Sigmoid colon (tissue), 4 donors: ENCODE measurements around the gene PRPF18.

Source experiments
- EP300 ChIP-seq, 4 donors: sonication (generic); formaldehyde crosslinking; IDR thresholded peaks; one replicate each; pipeline ENCODE4 v1.6.1; 2017; ENCODE audit warnings: antibody characterized with exemption in 4 of 4
- POLR2A ChIP-seq, 2 donors: fragments of 450-650 bp; IDR thresholded peaks; one replicate each; pipeline ENCODE4 v1.6.1; 2016; ENCODE audit warnings: antibody characterized with exemption in 2 of 2, mild to moderate bottlenecking in 2 of 2, moderate library complexity in 2 of 2
- POLR2AphosphoS5 ChIP-seq, 4 donors: sonication (generic); formaldehyde crosslinking; IDR thresholded peaks; one replicate each; pipeline ENCODE4 v1.6.1; 2017; ENCODE audit warnings: antibody characterized with exemption in 4 of 4
- TF ChIP-seq, protein P1 (sequence below), 4 experiments: fragments of 450-650 bp in 3 of 4; fragments of 200-600 bp in 1 of 4; IDR thresholded peaks; one replicate each; pipeline ENCODE4 v1.5.1; 2016 to 2019; ENCODE audit warnings: antibody characterized with exemption in 4 of 4, mild to moderate bottlenecking in 3 of 4, moderate library complexity in 2 of 4

DNA sequence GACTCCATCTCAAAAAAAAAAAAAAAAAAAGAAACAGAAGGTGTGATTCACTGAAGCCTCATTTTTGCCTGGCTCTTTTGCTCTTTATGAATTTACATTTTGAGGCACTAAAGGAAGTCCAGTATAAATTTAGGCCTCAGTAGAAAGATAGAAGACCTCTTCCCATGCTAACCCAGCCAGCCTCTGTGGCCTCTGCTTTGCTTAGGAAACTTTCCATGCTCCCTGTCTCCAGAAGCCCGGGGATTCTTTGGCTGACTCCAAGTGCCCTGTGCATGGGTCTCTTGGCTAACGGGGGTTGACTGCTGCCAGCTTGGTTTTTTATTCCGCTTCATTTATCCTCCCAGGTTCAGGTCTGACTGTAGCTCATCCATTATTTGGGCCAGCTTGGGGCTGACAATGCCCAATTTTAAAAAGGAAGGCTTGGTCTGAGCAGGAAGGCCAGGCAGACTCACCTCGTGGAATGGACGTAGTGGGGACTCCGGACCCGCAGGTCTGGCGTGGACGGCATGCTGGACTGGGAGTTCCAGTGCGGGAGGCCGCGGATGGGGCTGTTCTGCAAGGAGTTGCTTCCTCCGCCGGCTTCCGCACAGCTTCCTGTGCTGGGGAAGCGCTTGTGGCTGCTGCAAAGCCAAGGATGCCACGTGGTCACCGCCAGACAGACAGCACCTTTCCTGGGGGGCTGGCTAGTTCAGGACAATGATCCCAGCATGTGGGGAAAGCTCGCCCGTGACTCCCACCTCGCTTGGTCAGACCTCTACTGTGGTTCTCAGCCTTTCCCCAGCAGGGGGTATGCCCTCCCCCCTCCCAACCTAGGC is 72.3 kb downstream of the PRPF18 start:
- TF ChIP-seq, protein P1, sequence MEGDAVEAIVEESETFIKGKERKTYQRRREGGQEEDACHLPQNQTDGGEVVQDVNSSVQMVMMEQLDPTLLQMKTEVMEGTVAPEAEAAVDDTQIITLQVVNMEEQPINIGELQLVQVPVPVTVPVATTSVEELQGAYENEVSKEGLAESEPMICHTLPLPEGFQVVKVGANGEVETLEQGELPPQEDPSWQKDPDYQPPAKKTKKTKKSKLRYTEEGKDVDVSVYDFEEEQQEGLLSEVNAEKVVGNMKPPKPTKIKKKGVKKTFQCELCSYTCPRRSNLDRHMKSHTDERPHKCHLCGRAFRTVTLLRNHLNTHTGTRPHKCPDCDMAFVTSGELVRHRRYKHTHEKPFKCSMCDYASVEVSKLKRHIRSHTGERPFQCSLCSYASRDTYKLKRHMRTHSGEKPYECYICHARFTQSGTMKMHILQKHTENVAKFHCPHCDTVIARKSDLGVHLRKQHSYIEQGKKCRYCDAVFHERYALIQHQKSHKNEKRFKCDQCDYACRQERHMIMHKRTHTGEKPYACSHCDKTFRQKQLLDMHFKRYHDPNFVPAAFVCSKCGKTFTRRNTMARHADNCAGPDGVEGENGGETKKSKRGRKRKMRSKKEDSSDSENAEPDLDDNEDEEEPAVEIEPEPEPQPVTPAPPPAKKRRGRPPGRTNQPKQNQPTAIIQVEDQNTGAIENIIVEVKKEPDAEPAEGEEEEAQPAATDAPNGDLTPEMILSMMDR (IDR thresholded peaks at IDR 0.05), result no peak
- TF ChIP-seq POLR2A (IDR thresholded peaks at IDR 0.05) (no peak), POLR2AphosphoS5 (IDR thresholded peaks at IDR 0.05) (no peak), EP300 (IDR thresholded peaks at IDR 0.05) (no peak)
